ENCODE results near the gene SETD6. TPM values are rescaled to one million over a fixed set of nuclear protein-coding genes. Genes with fewer than 3 reads are reported as not detected.

SETD6 gene
- total RNA-seq, 4 donors from 2014 or later: 32.8 to 74.2 (median 52.9) TPM

GRCh38 chr16:58495521-58496331 lies 19.6 kb upstream of the SETD6 start:
- DNase-seq (ENCODE audit: low spot score in 2 of 2): no peak
- intact Hi-C loops (cut with DNase I; ENCODE audit: low total_unique reads): no loop called here
- no peak for TF ChIP-seq POLR2A (IDR thresholded peaks at IDR 0.05)
- no peak for TF ChIP-seq CTCF (IDR thresholded peaks at IDR 0.05)
- no peak overlapping the region for H3K4me3 ChIP-seq (ENCODE audit: low read depth, poor library complexity, severe bottlenecking)
- WGBS, 2 donors: 60 to 70% methylated on average over 24 of the region's 24 CpGs

- TF ChIP-seq CTCF (IDR thresholded peaks at IDR 0.05) (no peak), POLR2A (IDR thresholded peaks at IDR 0.05) (no peak)
- WGBS, 2 donors: 87% methylated on average over 2 of the region's 2 CpGs
- intact Hi-C loops (cut with DNase I; ENCODE audit: low total_unique reads): no loop called here
Observed at GRCh38 chr16:58497468-58497867, 17.8 kb upstream of the SETD6 start.

GRCh38 chr16:58497935-58498334 lies 17.4 kb upstream of the SETD6 start:
- no peak for TF ChIP-seq POLR2A (IDR thresholded peaks at IDR 0.05)
- TF ChIP-seq CTCF (IDR thresholded peaks at IDR 0.05): no peak
- 66 to 67% methylated on average over 5 of the region's 5 CpGs for WGBS, 2 donors
- no peak overlapping the region for H3K4me3 ChIP-seq (ENCODE audit: low read depth, poor library complexity, severe bottlenecking)
- DNase-seq (ENCODE audit: low spot score in 2 of 2): no peak
- intact Hi-C loops (cut with DNase I; ENCODE audit: low total_unique reads): no loop called here

More at GRCh38 chr16:58497468-58497867, 17.8 kb upstream of the SETD6 start:
- no peak for DNase-seq (ENCODE audit: low spot score in 2 of 2)
- no peak overlapping the region for H3K4me3 ChIP-seq (ENCODE audit: low read depth, poor library complexity, severe bottlenecking)

- 73 to 79% methylated on average over 9 of the region's 9 CpGs for WGBS, 2 donors
- no peak overlapping the region for H3K4me3 ChIP-seq (ENCODE audit: low read depth, poor library complexity, severe bottlenecking)
- intact Hi-C loops (cut with DNase I; ENCODE audit: low total_unique reads): no loop called here
- no peak for DNase-seq (ENCODE audit: low spot score in 2 of 2)
- TF ChIP-seq CTCF (IDR thresholded peaks at IDR 0.05): no peak
- no peak for TF ChIP-seq POLR2A (IDR thresholded peaks at IDR 0.05)
Observed at GRCh38 chr16:58498341-58499091, 16.8 kb upstream of the SETD6 start.

GRCh38 chr16:58499092-58499511 lies 16.2 kb upstream of the SETD6 start:
- H3K4me3 ChIP-seq (ENCODE audit: low read depth, poor library complexity, severe bottlenecking): no peak overlapping the region
- intact Hi-C loops (cut with DNase I; ENCODE audit: low total_unique reads): no loop called here
- no peak for DNase-seq (ENCODE audit: low spot score in 2 of 2)
- WGBS, 2 donors: 88 to 93% methylated on average over 8 to 9 of the region's 10 CpGs
- no peak for TF ChIP-seq POLR2A (IDR thresholded peaks at IDR 0.05)
- TF ChIP-seq CTCF (IDR thresholded peaks at IDR 0.05): no peak

Measured in lower leg skin (tissue), 4 donors.